H1 (cell line): ENCODE data around the gene HOXD10. TPM values are rescaled to one million over a fixed set of nuclear protein-coding genes. Genes with fewer than 3 reads are reported as not detected.

Source experiments
- BRCA1 ChIP-seq: IDR thresholded peaks from 2 replicates; pipeline ENCODE4 v1.6.1; 2012; ENCODE audit warnings: low read depth, low read length, improper control_type of control experiment
- CHD7 ChIP-seq: fragments of 300-600 bp; sonication (generic); IDR thresholded peaks from 2 replicates; pipeline ENCODE4 v1.7.1; 2012; ENCODE audit warnings: low read length, moderate library complexity, mild to moderate bottlenecking, inconsistent platforms; ENCODE audit not compliant: insufficient replicate concordance
- EP300 ChIP-seq, 2 experiments: IDR thresholded peaks; 1 replicate in 1 of 2; 2 replicates in 1 of 2; pipeline ENCODE4 v1.6.1; 2011 to 2012; ENCODE audit warnings: low read depth in 2 of 2, low read length in 2 of 2, mild to moderate bottlenecking in 2 of 2, borderline replicate concordance in 1 of 2, inconsistent platforms in 1 of 2, moderate library complexity in 1 of 2
- HDAC6 ChIP-seq: IDR thresholded peaks from one replicate; pipeline ENCODE4 v1.7.1; 2012; ENCODE audit warnings: low read depth, mild to moderate bottlenecking, inconsistent platforms, low read length, moderate library complexity
- JUN ChIP-seq: IDR thresholded peaks from 2 replicates; pipeline ENCODE4 v1.6.1; 2011; ENCODE audit warnings: low read depth, mild to moderate bottlenecking, improper control_type of control experiment, low read length
- POLR2A ChIP-seq, 2 experiments: IDR thresholded peaks; 1 replicate in 1 of 2; 2 replicates in 1 of 2; pipeline ENCODE4 v1.6.1; 2011; ENCODE audit warnings: low read depth in 2 of 2, low read length in 2 of 2, mild to moderate bottlenecking in 2 of 2; ENCODE audit errors: control extremely low read depth in 1 of 2
- SIN3A ChIP-seq, 2 experiments: IDR thresholded peaks in 1 of 2; conservative IDR thresholded peaks in 1 of 2; 2 replicates each; pipeline ENCODE4 v1.6.1; 2011 to 2012; ENCODE audit warnings: low read length in 2 of 2, improper control_type of control experiment in 1 of 2, low read depth in 1 of 2, mild to moderate bottlenecking in 1 of 2
- SIX5 ChIP-seq: IDR thresholded peaks from 2 replicates; pipeline ENCODE4 v1.6.1; 2011; ENCODE audit warnings: mild to moderate bottlenecking, low read depth, low read length
- TAF7 ChIP-seq: optimal IDR thresholded peaks from 2 replicates; pipeline ENCODE3; 2011; ENCODE audit warnings: low read depth, mild to moderate bottlenecking, inconsistent platforms, low read length, moderate library complexity, borderline replicate concordance
- TEAD4 ChIP-seq: IDR thresholded peaks from 2 replicates; pipeline ENCODE4 v1.6.1; 2012; ENCODE audit warnings: low read depth, low read length, inconsistent platforms, mixed read lengths
- polyA plus RNA-seq, 7 experiments: library from polyadenylated mRNA; depleted of rRNA in 3 of 7; stranded (reverse) in 5 of 7; unstranded in 2 of 7; fragments of >200 nt in 5 of 7; fragments of 200-250 nt in 2 of 7; gene quantifications; 1 replicate in 5 of 7; 2 replicates in 1 of 7; 4 replicates in 1 of 7; pipeline versions ENCODE4 v1.2.1 to v1.2.3, GENCODE V29; 2011 to 2013; ENCODE audit warnings: missing spikeins in 2 of 7, mixed read lengths in 2 of 7
- total RNA-seq: library from RNA; stranded (reverse); fragmentation: NEBNext Ultra II Directional; extraction: Animal tissue kit (Norgen Biotek cat#: 25700); gene quantifications from 2 replicates; pipeline ENCODE4 v1.2.1, GENCODE V29; 2021
- TF ChIP-seq, protein P1 (sequence below): IDR thresholded peaks from 2 replicates; pipeline ENCODE4 v1.6.1; 2012; ENCODE audit warnings: inconsistent platforms

Gene HOXD10
- total and polyA plus RNA-seq, 2 of the 8 experiments (the other 6 are each of a cell fraction or from before 2014, with no cell fraction given), result not detected

DNA sequence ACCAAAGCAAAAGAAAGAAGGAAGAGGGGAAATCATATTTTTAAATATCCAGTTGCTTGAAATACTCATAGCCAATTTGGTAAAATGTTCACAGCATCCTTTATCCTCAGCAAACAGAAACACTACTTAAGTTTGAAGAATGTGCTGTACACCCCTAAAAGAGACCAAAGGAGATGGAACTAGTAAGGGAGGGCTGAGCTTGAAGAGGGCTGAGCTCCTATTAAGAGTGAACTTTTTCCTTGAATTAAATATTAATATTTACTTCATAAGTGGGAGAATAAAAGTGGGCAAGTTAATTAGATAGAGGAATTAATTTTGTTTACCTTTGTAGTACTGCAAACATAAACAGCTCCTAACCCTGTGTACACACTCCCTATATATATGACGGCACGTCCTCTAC is 39.8 kb upstream of the HOXD10 start (continued):
- TF ChIP-seq CHD7 (no peak), POLR2A (IDR thresholded peaks at IDR 0.05; ENCODE audit: control extremely low read depth in 1 of 2, low read depth in 2 of 2, low read length in 2 of 2) (no peak), HDAC6 (no peak), JUN (no peak), TAF7 (no peak), BRCA1 (no peak), SIN3A (conservative IDR thresholded peaks at IDR 0.05 in 1 of 2, IDR thresholded peaks at IDR 0.05 in 1 of 2; ENCODE audit: low read depth in 1 of 2, low read length in 2 of 2) (no peak), TEAD4 (no peak), SIX5 (no peak), EP300 (IDR thresholded peaks at IDR 0.05; ENCODE audit: borderline replicate concordance in 1 of 2, low read depth in 2 of 2, low read length in 2 of 2) (no peak)
- TF ChIP-seq, protein P1, sequence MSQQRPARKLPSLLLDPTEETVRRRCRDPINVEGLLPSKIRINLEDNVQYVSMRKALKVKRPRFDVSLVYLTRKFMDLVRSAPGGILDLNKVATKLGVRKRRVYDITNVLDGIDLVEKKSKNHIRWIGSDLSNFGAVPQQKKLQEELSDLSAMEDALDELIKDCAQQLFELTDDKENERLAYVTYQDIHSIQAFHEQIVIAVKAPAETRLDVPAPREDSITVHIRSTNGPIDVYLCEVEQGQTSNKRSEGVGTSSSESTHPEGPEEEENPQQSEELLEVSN, result no peak
